Epithelial cell of proximal tubule (primary cell): ENCODE results near the gene LFNG. TPM values are rescaled to one million over a fixed set of nuclear protein-coding genes. Genes with fewer than 3 reads are reported as not detected.

ENCODE experiments used
- DNase-seq: peaks from one replicate; pipeline ENCODE4 v3.0.0-alpha.2; 2011; ENCODE audit warnings: low read depth
- H3K4me3 ChIP-seq: 2 replicates; pipeline ENCODE4 v1.5.1; 2011; ENCODE audit warnings: low read depth, mild to moderate bottlenecking, low read length
- total RNA-seq: library from RNA; depleted of rRNA; stranded (reverse); fragments of >200 nt; gene quantifications from 2 replicates; pipeline ENCODE4 v1.2.3, GENCODE V29; 2015
- TF ChIP-seq, protein P1 (sequence below): conservative IDR thresholded peaks from 2 replicates; pipeline ENCODE4 v1.5.1; 2012; ENCODE audit warnings: low read depth, mild to moderate bottlenecking, low read length

Gene LFNG
- total RNA-seq, 1 donor from 2014 or later: 32.1 TPM

GRCh38 chr7:2478399-2478785, 41.2 kb upstream of the LFNG start:
- no peak for DNase-seq
- TF ChIP-seq, protein P1, sequence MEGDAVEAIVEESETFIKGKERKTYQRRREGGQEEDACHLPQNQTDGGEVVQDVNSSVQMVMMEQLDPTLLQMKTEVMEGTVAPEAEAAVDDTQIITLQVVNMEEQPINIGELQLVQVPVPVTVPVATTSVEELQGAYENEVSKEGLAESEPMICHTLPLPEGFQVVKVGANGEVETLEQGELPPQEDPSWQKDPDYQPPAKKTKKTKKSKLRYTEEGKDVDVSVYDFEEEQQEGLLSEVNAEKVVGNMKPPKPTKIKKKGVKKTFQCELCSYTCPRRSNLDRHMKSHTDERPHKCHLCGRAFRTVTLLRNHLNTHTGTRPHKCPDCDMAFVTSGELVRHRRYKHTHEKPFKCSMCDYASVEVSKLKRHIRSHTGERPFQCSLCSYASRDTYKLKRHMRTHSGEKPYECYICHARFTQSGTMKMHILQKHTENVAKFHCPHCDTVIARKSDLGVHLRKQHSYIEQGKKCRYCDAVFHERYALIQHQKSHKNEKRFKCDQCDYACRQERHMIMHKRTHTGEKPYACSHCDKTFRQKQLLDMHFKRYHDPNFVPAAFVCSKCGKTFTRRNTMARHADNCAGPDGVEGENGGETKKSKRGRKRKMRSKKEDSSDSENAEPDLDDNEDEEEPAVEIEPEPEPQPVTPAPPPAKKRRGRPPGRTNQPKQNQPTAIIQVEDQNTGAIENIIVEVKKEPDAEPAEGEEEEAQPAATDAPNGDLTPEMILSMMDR: no peak
- H3K4me3 ChIP-seq: no peak overlapping the region

DNA sequence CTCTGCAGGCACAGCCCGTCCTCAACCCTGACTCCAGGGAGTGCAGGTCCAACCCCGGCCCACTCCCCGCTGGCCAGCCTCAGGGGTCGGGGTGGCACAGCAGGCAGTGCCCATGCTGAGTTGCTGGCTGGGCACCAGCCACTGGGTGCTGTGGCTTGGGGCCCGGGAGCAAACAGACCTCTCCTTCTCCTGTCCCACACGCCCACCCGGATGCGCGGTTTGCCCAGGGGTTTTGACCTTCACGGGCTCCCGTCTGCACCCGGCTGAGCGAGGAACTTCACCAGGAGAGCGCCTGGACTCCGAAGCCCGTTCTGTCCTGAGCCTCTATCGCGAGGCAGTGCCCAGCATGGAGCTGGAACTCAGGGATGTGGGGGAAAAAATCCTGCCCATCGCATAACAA, 40.8 kb upstream of the LFNG start:
- no peak overlapping the region for H3K4me3 ChIP-seq
- TF ChIP-seq, protein P1: no peak
- no peak for DNase-seq

GRCh38 chr7:2479276-2480069, 40.1 kb upstream of the LFNG start:
- no peak for DNase-seq
- TF ChIP-seq, protein P1: no peak
- no peak overlapping the region for H3K4me3 ChIP-seq

DNA sequence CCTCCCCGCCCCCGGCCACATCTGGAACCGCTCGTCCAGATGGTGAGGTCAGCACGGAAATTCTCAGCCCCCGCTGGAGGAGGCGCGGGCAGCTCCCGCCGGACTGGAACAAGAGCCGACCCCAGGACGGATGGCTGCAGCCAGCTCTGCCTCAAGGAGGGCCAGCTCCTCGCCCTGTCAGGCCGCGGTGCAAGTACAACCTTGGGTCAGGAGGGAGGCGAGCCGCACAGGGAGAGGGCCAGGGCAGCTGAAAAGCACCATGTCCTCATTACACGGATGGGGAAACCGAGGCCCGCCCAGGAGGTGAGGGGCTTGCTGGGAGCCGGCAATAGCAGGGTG, 39.5 kb upstream of the LFNG start:
- H3K4me3 ChIP-seq: no peak overlapping the region
- TF ChIP-seq, protein P1: no peak
- DNase-seq: no peak

- H3K4me3 ChIP-seq: no peak overlapping the region
- DNase-seq: no peak
- TF ChIP-seq, protein P1: no peak
Measured at GRCh38 chr7:2481195-2481594, 38.4 kb upstream of the LFNG start.

GRCh38 chr7:2482725-2483451, 36.7 kb upstream of the LFNG start:
- TF ChIP-seq, protein P1: no peak
- no peak overlapping the region for H3K4me3 ChIP-seq
- no peak for DNase-seq

DNA sequence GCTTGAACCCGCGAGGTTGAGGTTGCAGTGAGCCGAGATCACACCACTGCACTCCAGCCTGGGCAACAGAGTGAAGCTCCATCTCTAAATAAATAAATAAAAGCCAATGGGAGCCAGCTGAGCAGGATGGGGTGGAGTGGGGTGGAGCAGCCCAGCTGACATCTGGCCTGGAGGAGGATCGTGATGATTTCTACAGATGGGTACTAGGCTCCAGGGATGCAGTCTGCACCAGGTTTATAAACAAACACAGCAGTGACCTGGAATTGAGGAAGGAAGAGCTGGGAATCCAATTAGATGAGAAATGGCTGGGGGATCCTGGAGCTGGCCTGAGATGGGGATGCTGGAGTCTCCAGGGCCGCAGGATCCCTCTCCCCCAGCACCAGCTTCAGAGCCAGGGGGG, 36.1 kb upstream of the LFNG start:
- H3K4me3 ChIP-seq: no peak overlapping the region
- TF ChIP-seq, protein P1: no peak
- no peak for DNase-seq
